NCI-H446 treated with DMSO at 0.1 percent for 48 hours (cell line): ENCODE results near the gene MED16.

ENCODE experiments used
- DNase-seq: peaks from one replicate; lab custom pipeline; 2025; lab: John Stamatoyannopoulos, UW

The MED16 gene

GRCh38 chr19:871446-872265 is 21.3 kb downstream of the MED16 start:
- no peak for DNase-seq

- DNase-seq = peak; percentile 36
Measured at GRCh38 chr19:870963-871401, 22.0 kb downstream of the MED16 start.

GRCh38 chr19:870314-870713 is 22.7 kb downstream of the MED16 start:
- DNase-seq = no peak

- DNase-seq = no peak
Measured at GRCh38 chr19:869245-870177, 23.5 kb downstream of the MED16 start.

- no peak for DNase-seq
Measured at GRCh38 chr19:868458-869244, 24.3 kb downstream of the MED16 start.

- no peak for DNase-seq
Measured at GRCh38 chr19:867855-868457, 25.0 kb downstream of the MED16 start.

- no peak for DNase-seq
Measured at GRCh38 chr19:867301-867793, 25.6 kb downstream of the MED16 start.

- DNase-seq = no peak
Measured at GRCh38 chr19:866769-867300, 26.2 kb downstream of the MED16 start.

- DNase-seq = no peak
Measured at GRCh38 chr19:863315-863620, 29.7 kb downstream of the MED16 start.

GRCh38 chr19:862581-863314 is 30.2 kb downstream of the MED16 start:
- DNase-seq = no peak

GRCh38 chr19:861756-862580 is 31.0 kb downstream of the MED16 start:
- no peak for DNase-seq

GRCh38 chr19:861141-861755 is 31.7 kb downstream of the MED16 start:
- no peak for DNase-seq

- no peak for DNase-seq
Measured at GRCh38 chr19:858868-859843, 33.8 kb downstream of the MED16 start, which contains the start of gene CFD. TSS of gene CFD (plus strand) at chr19:859664. CDS start at chr19:859690, 26 bp downstream.

- DNase-seq = no peak
Measured at GRCh38 chr19:858284-858683, 34.7 kb downstream of the MED16 start.

GRCh38 chr19:855566-856120 is 37.3 kb downstream of the MED16 start:
- DNase-seq = no peak

GRCh38 chr19:855142-855541 is 37.8 kb downstream of the MED16 start:
- DNase-seq = no peak

- DNase-seq = no peak
Measured at GRCh38 chr19:854549-854948, 38.4 kb downstream of the MED16 start.
